ENCODE data around the gene CXCL12.

The CXCL12 gene

GRCh38 chr10:44399659-44400451 lies 15.0 kb upstream of the CXCL12 start:
- no peak for DNase-seq

- DNase-seq, result peak; percentile 80
Measured at GRCh38 chr10:44398747-44399658, 14.1 kb upstream of the CXCL12 start.

GRCh38 chr10:44398271-44398670 lies 13.4 kb upstream of the CXCL12 start:
- DNase-seq, result no peak

- DNase-seq, result no peak
Measured at GRCh38 chr10:44397476-44398225, 12.8 kb upstream of the CXCL12 start.

GRCh38 chr10:44396671-44397191 lies 11.8 kb upstream of the CXCL12 start:
- DNase-seq, result no peak

GRCh38 chr10:44395902-44396670 lies 11.2 kb upstream of the CXCL12 start:
- DNase-seq, result no peak

GRCh38 chr10:44395396-44395795 lies 10.5 kb upstream of the CXCL12 start:
- peak; percentile 47 for DNase-seq

GRCh38 chr10:44394696-44395381 lies 9.9 kb upstream of the CXCL12 start:
- DNase-seq, result no peak

- no peak for DNase-seq
Measured at GRCh38 chr10:44393834-44394547, 9.1 kb upstream of the CXCL12 start.

- DNase-seq, result no peak
Measured at GRCh38 chr10:44393051-44393630, 8.2 kb upstream of the CXCL12 start.

GRCh38 chr10:44392420-44392819 lies 7.5 kb upstream of the CXCL12 start:
- no peak for DNase-seq

GRCh38 chr10:44391981-44392380 lies 7.1 kb upstream of the CXCL12 start:
- no peak for DNase-seq

- DNase-seq, result no peak
Measured at GRCh38 chr10:44390585-44391072, 5.7 kb upstream of the CXCL12 start.

GRCh38 chr10:44389556-44389955 lies 4.7 kb upstream of the CXCL12 start:
- DNase-seq, result no peak

- DNase-seq, result no peak
Measured at GRCh38 chr10:44389150-44389549, 4.3 kb upstream of the CXCL12 start.

- DNase-seq, result no peak
Measured at GRCh38 chr10:44388641-44389040, 3.7 kb upstream of the CXCL12 start.

- no peak for DNase-seq
Measured at GRCh38 chr10:44387853-44388251, 3.0 kb upstream of the CXCL12 start.

- DNase-seq, result no peak
Measured at GRCh38 chr10:44386546-44387052, 1.7 kb upstream of the CXCL12 start.

GRCh38 chr10:44385696-44386441 lies 972 bp upstream of the CXCL12 start:
- DNase-seq, result no peak
